Measurements from ENCODE around the gene BRPF3.

The BRPF3 gene

GRCh38 chr6:36241728-36242127 lies 45.2 kb downstream of the BRPF3 start:
- TF ChIP-seq, protein P1, sequence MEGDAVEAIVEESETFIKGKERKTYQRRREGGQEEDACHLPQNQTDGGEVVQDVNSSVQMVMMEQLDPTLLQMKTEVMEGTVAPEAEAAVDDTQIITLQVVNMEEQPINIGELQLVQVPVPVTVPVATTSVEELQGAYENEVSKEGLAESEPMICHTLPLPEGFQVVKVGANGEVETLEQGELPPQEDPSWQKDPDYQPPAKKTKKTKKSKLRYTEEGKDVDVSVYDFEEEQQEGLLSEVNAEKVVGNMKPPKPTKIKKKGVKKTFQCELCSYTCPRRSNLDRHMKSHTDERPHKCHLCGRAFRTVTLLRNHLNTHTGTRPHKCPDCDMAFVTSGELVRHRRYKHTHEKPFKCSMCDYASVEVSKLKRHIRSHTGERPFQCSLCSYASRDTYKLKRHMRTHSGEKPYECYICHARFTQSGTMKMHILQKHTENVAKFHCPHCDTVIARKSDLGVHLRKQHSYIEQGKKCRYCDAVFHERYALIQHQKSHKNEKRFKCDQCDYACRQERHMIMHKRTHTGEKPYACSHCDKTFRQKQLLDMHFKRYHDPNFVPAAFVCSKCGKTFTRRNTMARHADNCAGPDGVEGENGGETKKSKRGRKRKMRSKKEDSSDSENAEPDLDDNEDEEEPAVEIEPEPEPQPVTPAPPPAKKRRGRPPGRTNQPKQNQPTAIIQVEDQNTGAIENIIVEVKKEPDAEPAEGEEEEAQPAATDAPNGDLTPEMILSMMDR (IDR thresholded peaks at IDR 0.05): no peak
- Histone ChIP-seq H3K27ac (no peak overlapping the region), H3K4me3 (no peak overlapping the region)
- DNase-seq (ENCODE audit: low spot score): no peak

- H3K27ac ChIP-seq: no peak overlapping the region
- DNase-seq (ENCODE audit: low spot score): no peak
- no peak overlapping the region for H3K4me3 ChIP-seq
- TF ChIP-seq, protein P1 (IDR thresholded peaks at IDR 0.05): no peak
Measured at GRCh38 chr6:36242161-36242560, 45.6 kb downstream of the BRPF3 start.

DNA sequence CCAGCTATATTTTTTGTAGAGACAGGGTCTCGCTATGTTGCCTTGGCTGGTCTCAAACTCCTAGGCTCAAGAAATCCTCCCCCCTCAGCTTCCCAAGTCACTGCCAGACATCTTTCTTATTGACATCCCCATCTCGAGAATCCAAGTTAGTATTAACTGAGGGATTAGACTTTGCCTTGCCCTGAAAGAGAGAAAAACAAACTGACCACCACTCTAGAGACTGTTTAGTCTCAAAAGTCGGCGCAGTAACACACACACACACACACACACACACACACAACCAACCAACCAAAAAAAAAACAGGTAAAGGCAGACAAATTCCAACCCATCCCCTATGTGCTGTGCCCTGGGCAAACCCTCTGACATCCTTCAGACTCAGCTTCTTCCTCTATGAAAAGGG lies 46.1 kb downstream of the BRPF3 start:
- H3K4me3 ChIP-seq: no peak overlapping the region
- TF ChIP-seq, protein P1 (IDR thresholded peaks at IDR 0.05): no peak
- H3K27ac ChIP-seq: no peak overlapping the region
- no peak for DNase-seq (ENCODE audit: low spot score)

DNA sequence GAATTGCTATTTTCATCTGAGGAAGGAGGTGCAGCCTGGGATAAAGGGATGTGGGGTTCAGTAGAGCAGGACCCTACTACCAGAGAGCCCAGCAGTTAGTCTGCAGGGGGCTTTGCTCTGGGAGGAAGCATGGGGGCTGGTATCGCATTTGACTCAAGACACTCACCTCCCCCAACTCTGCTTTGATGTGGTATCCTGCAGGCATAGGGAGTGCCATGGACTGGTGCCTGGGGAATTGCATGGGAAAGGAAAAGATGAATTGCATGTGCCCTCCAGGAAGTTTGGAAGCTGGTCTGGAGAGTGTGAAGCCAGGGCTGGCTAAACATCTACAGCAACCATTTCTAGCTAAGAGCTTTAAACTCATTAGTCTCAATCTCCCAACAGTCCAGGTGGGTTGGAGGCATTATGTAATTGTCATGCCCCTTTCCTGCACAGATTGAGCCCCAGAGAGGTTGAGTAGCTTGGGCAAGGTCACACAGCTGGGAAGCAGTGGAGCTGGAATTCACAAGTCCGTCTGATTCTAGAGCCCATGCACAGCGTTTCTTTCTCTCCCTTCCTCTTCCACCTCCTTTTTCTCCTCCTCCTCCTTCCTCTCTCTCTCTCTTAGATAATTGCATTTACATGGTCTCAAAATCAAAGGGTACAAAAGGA lies 47.1 kb downstream of the BRPF3 start:
- H3K27ac ChIP-seq: no peak overlapping the region
- H3K4me3 ChIP-seq: no peak overlapping the region
- TF ChIP-seq, protein P1 (IDR thresholded peaks at IDR 0.05): no peak
- no peak for DNase-seq (ENCODE audit: low spot score)

DNA sequence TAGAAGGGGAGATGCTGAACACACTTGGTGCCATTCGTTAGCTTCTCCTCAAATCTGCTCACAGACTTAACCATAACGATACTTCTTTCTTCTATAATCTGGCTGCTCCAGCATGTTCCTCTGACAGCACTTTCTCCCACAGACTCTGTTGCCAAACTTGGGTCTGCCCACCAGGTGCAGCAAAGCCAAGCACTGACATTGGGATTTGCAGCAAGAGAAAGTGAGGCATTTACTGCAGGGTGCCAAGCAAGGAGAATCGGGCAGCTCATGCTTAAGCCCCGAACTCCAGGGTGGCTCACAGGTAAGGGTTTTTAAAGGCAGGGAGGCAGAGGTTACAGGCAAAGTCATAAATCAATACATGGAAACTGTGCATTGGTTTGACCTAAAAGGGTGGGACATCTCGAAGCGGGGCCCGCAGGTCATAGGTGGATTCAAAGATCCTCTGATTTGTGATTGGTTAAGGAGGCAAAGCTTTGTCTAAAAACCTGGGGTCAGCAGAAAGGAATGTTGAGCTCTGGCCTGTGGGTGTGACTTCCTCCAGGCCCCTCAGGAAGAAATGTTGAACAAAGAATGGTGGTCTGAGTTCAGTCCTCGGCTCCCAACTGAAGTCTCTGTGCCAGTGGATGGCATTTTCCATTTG lies 48.2 kb downstream of the BRPF3 start:
- no peak overlapping the region for H3K27ac ChIP-seq
- DNase-seq (ENCODE audit: low spot score): no peak
- TF ChIP-seq, protein P1 (IDR thresholded peaks at IDR 0.05): no peak
- no peak overlapping the region for H3K4me3 ChIP-seq

DNA sequence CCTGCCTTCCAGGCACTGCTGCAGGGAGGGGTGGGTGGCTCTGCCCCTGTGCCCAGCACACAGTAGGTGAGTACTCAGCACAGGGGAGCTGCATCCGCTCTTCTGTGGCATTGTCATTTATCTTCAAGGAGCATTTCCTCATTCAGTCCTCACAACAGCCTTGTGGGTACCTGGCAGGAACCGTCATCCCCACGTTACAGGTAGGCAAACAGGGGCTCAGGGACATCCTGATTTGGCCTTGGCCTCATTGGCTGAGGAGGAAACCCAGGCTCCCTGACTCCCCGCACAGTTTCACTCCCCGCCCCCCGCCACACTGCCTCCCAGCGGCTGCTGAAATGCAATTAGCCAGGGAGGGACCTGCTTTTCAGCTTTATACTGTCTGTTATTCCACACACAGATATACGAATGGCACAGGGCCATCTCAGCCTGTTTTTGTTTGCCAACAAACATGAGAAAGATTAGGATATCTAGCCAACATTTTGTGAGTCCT lies 49.1 kb downstream of the BRPF3 start:
- Histone ChIP-seq H3K27ac (no peak overlapping the region), H3K4me3 (no peak overlapping the region)
- TF ChIP-seq, protein P1 (IDR thresholded peaks at IDR 0.05): no peak
- no peak for DNase-seq (ENCODE audit: low spot score)

Measured in coronary artery (tissue), 2 donors.